ENCODE measurements around the gene LUC7L3.

The LUC7L3 gene

GRCh38 chr17:50689956-50690886 is 29.2 kb upstream of the LUC7L3 start:
- Histone ChIP-seq H3K36me3 (ENCODE audit: insufficient read depth, low read length) (peaks cover 27% of the 10 kb centered on the region), H4K20me1 (ENCODE audit: insufficient read depth, low read length) (no peaks in the 10 kb centered on the region), H3K27me3 (ENCODE audit: insufficient read depth, low read length) (no peaks in the 10 kb centered on the region), H3K9ac (ENCODE audit: low read length) (no peak overlapping the region), H3F3A (ENCODE audit: insufficient read depth, low read length) (no peaks in the 10 kb centered on the region), H3K9me2 (ENCODE audit: low read depth, low read length) (no peaks in the 10 kb centered on the region), H3K4me1 (ENCODE audit: insufficient read depth, low read length, severe bottlenecking) (no peaks in the 10 kb centered on the region), H3K27ac (ENCODE audit: low read depth, low read length, poor library complexity, severe bottlenecking) (no peak overlapping the region), H2AFZ (ENCODE audit: low read length) (no peak overlapping the region), H3K79me2 (ENCODE audit: insufficient read depth, low read length) (no peaks in the 10 kb centered on the region), H3K4me2 (ENCODE audit: low read length) (no peak overlapping the region), H3K9me3 (ENCODE audit: low read length) (no peaks in the 10 kb centered on the region), H3K4me3 (ENCODE audit: low read depth, low read length, poor library complexity, severe bottlenecking) (no peak overlapping the region)
- TF ChIP-seq EZH2 (IDR thresholded peaks at IDR 0.05; ENCODE audit: borderline replicate concordance, low read length): no peak
- TF ChIP-seq CTCF (IDR thresholded peaks at IDR 0.05; ENCODE audit: low read length): no peak

- Histone ChIP-seq H3K4me3 (ENCODE audit: low read depth, low read length, poor library complexity, severe bottlenecking) (no peak overlapping the region), H3K27me3 (ENCODE audit: insufficient read depth, low read length) (no peaks in the 10 kb centered on the region), H3K4me1 (ENCODE audit: insufficient read depth, low read length, severe bottlenecking) (no peaks in the 10 kb centered on the region), H3K9ac (ENCODE audit: low read length) (no peak overlapping the region), H3K9me3 (ENCODE audit: low read length) (no peaks in the 10 kb centered on the region), H3K4me2 (ENCODE audit: low read length) (no peak overlapping the region), H3F3A (ENCODE audit: insufficient read depth, low read length) (no peaks in the 10 kb centered on the region), H3K27ac (ENCODE audit: low read depth, low read length, poor library complexity, severe bottlenecking) (no peak overlapping the region), H3K79me2 (ENCODE audit: insufficient read depth, low read length) (no peaks in the 10 kb centered on the region), H3K9me2 (ENCODE audit: low read depth, low read length) (no peaks in the 10 kb centered on the region), H2AFZ (ENCODE audit: low read length) (no peak overlapping the region), H4K20me1 (ENCODE audit: insufficient read depth, low read length) (no peaks in the 10 kb centered on the region), H3K36me3 (ENCODE audit: insufficient read depth, low read length) (peaks cover 35% of the 10 kb centered on the region)
- TF ChIP-seq EZH2 (IDR thresholded peaks at IDR 0.05; ENCODE audit: borderline replicate concordance, low read length) (no peak), CTCF (IDR thresholded peaks at IDR 0.05; ENCODE audit: low read length) (no peak)
These were observed 28.4 kb upstream of the LUC7L3 start for GRCh38 chr17:50690887-50691549.

GRCh38 chr17:50691550-50692447 is 27.6 kb upstream of the LUC7L3 start:
- no peak overlapping the region for H2AFZ ChIP-seq (ENCODE audit: low read length)
- no peaks in the 10 kb centered on the region for H3K79me2 ChIP-seq (ENCODE audit: insufficient read depth, low read length)
- H3F3A ChIP-seq (ENCODE audit: insufficient read depth, low read length): no peaks in the 10 kb centered on the region
- no peak overlapping the region for H3K27ac ChIP-seq (ENCODE audit: low read depth, low read length, poor library complexity, severe bottlenecking)
- H3K4me2 ChIP-seq (ENCODE audit: low read length): no peak overlapping the region
- H3K9ac ChIP-seq (ENCODE audit: low read length): no peak overlapping the region
- no peaks in the 10 kb centered on the region for H4K20me1 ChIP-seq (ENCODE audit: insufficient read depth, low read length)
- no peaks in the 10 kb centered on the region for H3K9me2 ChIP-seq (ENCODE audit: low read depth, low read length)
- H3K36me3 ChIP-seq (ENCODE audit: insufficient read depth, low read length): peaks cover 42% of the 10 kb centered on the region
- TF ChIP-seq CTCF (IDR thresholded peaks at IDR 0.05; ENCODE audit: low read length) (no peak), EZH2 (IDR thresholded peaks at IDR 0.05; ENCODE audit: borderline replicate concordance, low read length) (no peak)
- H3K4me1 ChIP-seq (ENCODE audit: insufficient read depth, low read length, severe bottlenecking): no peaks in the 10 kb centered on the region
- H3K9me3 ChIP-seq (ENCODE audit: low read length): no peaks in the 10 kb centered on the region
- H3K4me3 ChIP-seq (ENCODE audit: low read depth, low read length, poor library complexity, severe bottlenecking): no peak overlapping the region
- H3K27me3 ChIP-seq (ENCODE audit: insufficient read depth, low read length): no peaks in the 10 kb centered on the region

Measured in OCI-LY1 (cell line).